NCI-H82 treated with DMSO at 0.1 percent for 48 hours (cell line): ENCODE data around the gene PRKAR1B.

Experiments used
- DNase-seq: peaks from one replicate; lab custom pipeline; 2025; ENCODE audit not compliant: unreplicated experiment; lab: John Stamatoyannopoulos, UW

Gene PRKAR1B

DNA sequence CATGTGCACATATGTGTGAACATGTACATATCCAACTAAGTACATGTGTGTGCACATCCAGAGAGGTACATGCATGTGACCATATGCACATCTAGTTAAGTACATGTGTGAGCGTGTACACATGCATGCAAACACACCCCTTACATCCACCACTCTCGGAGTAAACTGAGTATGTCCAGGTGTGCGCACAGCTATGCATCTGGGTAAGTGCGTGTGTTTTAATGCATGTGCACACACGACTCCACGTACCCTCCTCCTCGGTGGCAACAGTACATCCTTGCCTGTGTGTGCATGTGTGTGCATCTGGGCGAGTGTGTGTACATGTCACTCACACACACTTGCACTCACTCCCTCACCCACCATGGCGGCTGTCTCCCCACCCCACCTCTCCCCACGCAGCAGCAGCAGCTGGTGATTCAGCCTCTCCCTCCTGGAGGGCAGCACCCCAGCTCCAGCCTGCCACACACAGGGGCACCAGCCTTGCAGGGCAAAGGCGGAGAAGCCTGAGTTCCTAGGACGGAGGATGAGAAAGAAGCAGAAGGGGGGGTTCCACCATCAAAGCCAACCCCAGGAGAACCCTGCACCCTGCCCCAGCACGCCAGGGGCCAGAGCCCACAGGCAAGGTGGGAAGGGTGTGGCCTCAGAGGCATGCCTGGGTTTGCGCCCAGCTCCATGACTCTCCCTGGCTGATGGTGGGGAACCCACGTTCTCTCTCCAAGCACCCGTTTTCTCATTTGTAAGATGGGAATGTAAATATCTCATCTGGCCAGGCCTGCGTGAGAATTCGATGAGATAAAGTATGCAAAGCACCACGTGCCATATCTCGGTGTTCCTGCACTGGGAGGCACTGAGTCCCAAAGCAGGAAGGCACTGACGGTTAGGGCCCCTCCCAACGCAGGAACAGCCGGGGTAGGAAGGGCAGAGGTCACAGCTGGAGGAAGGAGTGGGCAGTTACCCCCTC is 28.3 kb downstream of the PRKAR1B start:
- no peak for DNase-seq

DNA sequence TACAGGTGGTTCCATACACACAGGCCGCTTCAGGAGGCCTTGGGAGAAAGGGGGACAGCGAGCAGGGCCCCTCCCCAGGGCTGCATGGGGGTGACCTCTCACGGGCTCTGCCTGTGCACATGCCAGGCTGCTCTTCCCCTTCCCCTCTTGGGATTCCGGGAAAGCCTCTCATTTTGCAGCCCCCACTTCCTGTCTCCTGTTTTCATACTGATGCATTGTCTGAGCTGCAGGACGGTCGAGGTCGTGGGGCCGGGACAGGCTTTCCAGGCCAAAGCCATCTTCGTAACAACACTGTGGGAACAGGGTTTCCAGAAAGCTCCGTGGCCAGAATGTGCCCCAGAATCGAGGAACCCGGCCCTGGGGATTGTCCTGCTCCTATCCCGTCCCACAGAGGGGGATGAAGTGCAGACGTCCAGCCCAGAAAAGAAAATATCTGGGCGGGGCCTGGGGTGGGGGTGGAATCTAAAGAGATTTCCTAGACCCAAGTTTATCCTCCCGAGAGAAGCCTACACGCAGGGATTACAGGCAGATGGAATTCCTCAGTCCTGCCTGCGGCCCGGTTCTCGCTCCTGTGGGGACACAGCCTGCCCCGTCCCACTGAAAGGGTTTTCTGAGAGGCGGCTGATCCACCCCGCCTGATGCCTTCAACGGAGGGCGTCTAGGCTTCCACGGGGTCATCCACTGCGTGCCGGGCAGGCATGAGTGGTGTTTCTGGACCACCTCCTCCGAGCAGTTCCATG is 30.1 kb downstream of the PRKAR1B start:
- DNase-seq: peak; percentile 0

GRCh38 chr7:696426-696811 is 30.7 kb downstream of the PRKAR1B start:
- no peak for DNase-seq

DNA sequence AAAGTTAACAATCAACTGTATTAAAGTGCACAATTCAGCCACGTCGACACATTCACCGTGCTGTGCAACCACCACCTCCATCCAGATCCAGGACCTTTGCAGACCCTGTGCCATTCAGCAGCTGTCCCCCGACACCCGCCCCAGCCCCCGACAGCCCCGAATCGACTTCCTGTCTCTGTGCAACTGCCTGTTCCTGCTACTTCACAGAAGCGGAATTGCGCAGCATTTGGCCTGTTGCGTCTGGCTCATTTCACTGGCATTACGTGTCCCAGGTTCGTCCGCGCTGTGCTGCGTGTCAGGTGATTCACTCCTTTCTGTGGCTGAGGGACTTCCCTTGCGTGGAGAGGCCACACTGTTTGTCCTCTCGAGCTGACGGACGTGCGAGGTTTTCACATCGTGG is 33.8 kb downstream of the PRKAR1B start:
- no peak for DNase-seq

GRCh38 chr7:691361-692045 is 35.6 kb downstream of the PRKAR1B start:
- DNase-seq: no peak

GRCh38 chr7:690478-691360 is 36.4 kb downstream of the PRKAR1B start:
- no peak for DNase-seq

GRCh38 chr7:685540-685939 is 41.5 kb downstream of the PRKAR1B start:
- no peak for DNase-seq

- DNase-seq: no peak
These were observed 42.7 kb downstream of the PRKAR1B start for GRCh38 chr7:684416-684815.

GRCh38 chr7:683526-684205 is 43.4 kb downstream of the PRKAR1B start:
- DNase-seq: no peak

DNA sequence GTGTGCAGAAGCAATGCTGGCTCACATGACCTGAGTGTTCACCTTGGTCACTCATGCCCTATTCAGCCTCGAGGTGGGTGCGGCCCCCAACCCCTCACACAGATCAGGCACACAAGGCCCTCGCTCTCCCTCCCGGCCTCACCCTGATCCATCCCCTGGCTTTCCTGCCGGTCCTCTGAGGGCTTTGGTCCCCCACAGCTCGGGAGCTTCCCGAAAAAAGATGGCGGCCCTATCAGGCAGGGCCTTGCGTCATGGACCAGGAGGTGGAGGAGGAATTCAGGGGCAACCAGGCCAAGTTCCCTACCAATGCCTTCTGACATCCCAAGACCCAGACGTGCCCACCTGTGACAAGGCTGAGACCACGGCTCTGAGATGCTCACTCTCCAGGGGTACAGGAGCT is 44.3 kb downstream of the PRKAR1B start:
- no peak for DNase-seq

GRCh38 chr7:681551-682307 is 45.4 kb downstream of the PRKAR1B start:
- no peak for DNase-seq

DNA sequence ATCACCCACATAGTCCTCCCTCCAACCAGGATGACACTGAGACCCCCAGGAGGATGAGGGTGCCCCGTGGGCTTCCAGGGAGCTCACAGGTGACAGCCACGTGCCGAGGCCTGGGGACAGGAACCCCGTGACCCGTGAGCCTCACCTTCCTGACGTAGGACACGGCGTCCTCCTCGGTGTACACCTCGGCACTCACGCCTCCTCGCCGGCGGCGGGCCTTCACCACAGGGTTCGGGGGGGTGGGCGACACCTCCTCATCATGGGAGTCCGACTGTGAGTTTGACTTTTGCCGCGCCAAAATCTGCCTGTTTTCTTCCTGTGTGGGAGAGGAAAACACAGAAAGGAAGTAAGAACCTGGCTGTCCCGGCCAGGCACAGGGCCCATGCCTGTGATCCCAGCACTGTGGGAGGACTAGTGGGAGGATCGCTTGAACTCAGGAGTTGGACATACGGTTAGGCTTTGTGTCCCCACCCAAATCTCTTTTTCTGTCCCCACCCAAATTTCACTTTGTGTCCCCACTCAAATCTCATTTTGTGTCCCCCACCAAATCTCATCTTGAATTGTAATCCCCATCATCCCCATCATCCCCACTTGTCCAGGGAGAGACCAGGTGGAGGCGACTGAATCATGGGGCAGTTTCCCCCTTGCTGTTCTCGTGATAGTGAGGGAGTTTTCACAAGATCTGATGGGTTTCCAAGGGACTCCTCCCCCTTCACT is 46.5 kb downstream of the PRKAR1B start:
- no peak for DNase-seq

DNA sequence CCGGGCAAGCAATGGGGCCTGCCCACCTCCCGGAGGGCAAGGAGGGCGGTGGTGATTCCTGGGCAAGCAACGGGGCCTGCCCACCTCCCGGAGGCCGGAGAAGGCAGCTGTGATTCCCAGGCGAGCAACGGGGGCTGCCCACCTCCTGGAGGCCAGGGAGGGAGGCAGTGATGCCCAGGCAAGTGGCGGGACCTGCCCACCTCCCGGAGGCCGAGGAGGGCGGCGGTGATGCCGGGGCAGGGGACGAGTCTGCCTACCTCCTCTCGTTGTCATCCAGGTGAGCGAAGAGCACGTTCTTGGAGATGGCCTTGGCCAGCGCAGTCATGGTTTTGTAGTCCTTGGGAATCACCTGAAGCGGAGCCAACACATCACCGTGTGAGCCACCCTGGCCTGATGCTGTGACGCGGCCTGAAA is 50.1 kb downstream of the PRKAR1B start:
- DNase-seq: no peak

GRCh38 chr7:676246-676971 is 50.7 kb downstream of the PRKAR1B start:
- no peak for DNase-seq

DNA sequence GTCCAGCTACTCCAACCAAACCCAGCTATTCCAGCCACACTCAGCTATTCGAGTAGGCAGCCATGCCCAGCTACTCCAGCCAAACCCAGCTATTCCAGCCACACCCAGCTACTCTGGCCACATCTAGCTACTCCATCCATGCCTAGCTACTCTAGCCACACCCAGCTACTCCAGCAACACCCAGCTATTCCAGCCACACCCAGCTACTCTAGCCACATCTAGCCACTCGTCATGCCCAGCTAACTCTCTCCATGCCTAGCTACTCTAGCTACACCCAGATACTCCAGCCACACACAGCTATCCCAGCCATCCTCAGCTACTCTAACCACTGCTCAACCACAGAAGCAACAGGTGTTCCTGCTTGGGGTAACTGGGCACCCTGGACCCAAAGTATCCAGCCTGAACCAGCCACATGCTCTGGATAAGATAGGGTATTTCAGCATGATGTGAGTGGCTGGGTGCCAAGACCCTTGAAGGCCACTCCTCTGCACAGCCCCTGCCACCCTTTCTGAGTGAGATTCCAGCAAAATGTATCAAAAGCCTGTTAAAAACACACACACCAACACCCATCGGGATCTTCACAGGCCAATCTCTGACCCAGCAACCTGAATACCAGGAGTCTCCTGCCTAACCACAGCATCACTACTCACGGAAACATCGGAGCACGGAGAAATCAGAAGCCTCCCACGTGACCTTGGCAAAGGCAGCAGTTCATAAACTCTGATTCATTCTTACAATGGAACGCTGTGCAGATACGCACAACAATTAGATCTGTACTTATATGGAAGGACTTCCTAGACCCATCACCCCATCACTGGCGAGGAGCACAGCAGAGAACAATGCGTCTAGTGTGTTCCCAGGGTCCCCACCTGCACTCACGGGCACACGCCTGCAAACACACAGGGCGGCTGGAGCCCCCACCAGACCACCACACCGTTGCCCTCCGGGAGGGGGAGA is 52.3 kb downstream of the PRKAR1B start:
- DNase-seq: no peak

GRCh38 chr7:673681-674453 is 53.2 kb downstream of the PRKAR1B start:
- no peak for DNase-seq
